BLaER1 (cell line): Measurements from ENCODE around the gene ZNF326.

ENCODE experiments used
- H3K27ac ChIP-seq: shearing (Covaris generic); formaldehyde crosslinking; 2 replicates; pipeline ENCODE4 v1.8.1; 2022
- H3K27me3 ChIP-seq: shearing (Covaris generic); formaldehyde crosslinking; 2 replicates; pipeline ENCODE4 v1.8.1; 2022
- H3K36me3 ChIP-seq: shearing (Covaris generic); formaldehyde crosslinking; 2 replicates; pipeline ENCODE4 v1.8.1; 2022
- H3K4me1 ChIP-seq: shearing (Covaris generic); formaldehyde crosslinking; 2 replicates; pipeline ENCODE4 v1.8.1; 2022
- H3K4me2 ChIP-seq: shearing (Covaris generic); formaldehyde crosslinking; 2 replicates; pipeline ENCODE4 v1.8.1; 2022
- H3K4me3 ChIP-seq: shearing (Covaris generic); formaldehyde crosslinking; 2 replicates; pipeline ENCODE4 v1.8.1; 2022
- H3K9ac ChIP-seq: shearing (Covaris generic); formaldehyde crosslinking; 2 replicates; pipeline ENCODE4 v1.8.1; 2022
- H3K9me3 ChIP-seq: shearing (Covaris generic); formaldehyde crosslinking; 2 replicates; pipeline ENCODE4 v1.8.1; 2022
- H4K20me1 ChIP-seq: shearing (Covaris generic); formaldehyde crosslinking; 2 replicates; pipeline ENCODE4 v1.8.1; 2022
- Cebpa-rat ChIP-seq: shearing (Covaris generic); IDR thresholded peaks from 2 replicates; pipeline ENCODE4 v1.8.1; 2022

ZNF326 gene

DNA sequence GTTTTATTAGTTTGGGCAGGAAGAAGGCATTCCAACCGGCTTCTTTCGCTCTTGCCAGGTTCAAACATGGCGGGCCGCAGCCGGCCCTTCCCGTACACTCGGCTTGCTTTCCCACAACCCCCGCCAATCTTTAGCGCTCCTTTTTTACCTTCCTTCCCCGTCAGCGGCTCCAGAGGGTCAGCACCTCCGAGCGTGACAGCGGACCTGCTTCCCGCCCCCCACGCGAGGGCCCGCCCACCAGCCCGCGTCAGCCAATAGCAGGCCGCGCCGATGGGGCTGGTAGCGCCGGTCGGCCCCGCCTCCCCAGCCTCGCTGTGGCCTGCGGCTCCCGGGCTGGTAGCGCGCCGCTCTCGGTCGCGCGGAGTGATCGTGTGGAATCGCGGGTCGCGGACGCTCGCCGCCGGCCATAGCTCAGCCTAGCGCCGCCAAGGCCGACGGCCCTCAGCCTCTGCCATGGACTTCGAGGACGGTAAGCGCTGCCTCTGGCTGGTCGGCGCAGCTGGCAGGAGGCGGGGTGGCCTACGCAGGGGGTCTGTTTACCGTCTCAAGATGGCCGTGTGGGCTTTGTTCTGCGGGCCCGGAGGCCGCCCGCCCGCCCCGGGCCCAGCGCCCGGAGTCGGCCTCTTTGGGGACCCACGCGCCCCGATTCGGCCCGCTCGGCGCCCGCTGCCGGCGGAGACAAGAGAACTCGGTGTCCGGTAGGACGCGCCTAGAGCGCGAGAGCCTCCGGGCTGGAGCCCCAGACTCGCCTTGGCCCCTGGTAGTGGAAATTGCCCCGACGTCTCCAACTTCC lies at the start of gene ZNF326:
Gene ZNF326, plus strand, starts transcription at position 306 of the 793 bp plus-strand sequence. Its CDS starts 148 bp downstream, at position 454.
- peak within 1 kb of the TSS; percentile 98 for H3K27ac ChIP-seq
- peaks cover 13% of the 10 kb centered on the region for H3K36me3 ChIP-seq
- H3K4me2 ChIP-seq, result peak within 1 kb of the TSS; percentile 93
- peaks cover 48% of the 10 kb centered on the region for H4K20me1 ChIP-seq
- H3K27me3 ChIP-seq, result no peaks in the 10 kb centered on the region
- no peak for TF ChIP-seq Cebpa-rat
- peaks cover 38% of the 10 kb centered on the region for H3K4me1 ChIP-seq
- no peaks in the 10 kb centered on the region for H3K9me3 ChIP-seq
- H3K4me3 ChIP-seq, result peak within 1 kb of the TSS; percentile 91
- H3K9ac ChIP-seq, result peak within 1 kb of the TSS; percentile 99

DNA sequence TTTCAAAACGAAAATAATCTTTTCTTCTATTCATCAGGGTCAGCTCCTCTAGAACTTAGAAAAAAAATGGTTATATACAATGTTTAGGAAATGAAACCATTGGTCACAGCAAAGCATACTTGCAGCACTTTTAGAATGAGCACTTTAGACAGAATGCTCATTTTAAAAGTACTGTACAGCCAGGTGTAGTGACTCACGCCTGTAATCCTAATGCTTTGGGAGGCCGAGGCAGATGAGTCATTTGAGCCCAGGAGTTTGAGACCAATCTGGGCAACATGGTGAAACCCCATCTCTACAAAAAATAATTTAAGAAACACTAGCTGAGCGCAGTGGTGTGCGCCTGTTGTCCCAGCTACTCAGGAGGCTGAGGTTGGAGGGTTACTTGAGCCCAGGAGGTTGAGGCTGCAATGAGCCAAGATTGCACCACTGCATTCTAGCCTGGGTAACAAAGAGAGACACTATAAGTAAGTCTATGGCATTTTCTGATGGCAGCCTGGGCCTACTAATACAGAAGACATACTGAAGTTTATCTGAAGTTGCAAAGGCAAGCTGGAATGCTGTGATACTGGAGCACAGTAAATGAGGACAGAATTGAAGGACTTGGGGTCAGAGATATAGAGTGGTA lies 48.9 kb upstream of the ZNF326 start:
- H3K27ac ChIP-seq, result no peak overlapping the region
- H3K36me3 ChIP-seq, result no peaks in the 10 kb centered on the region
- H3K4me1 ChIP-seq, result peaks cover 23% of the 10 kb centered on the region
- H3K4me3 ChIP-seq, result no peak overlapping the region
- no peaks in the 10 kb centered on the region; the same call in 1 of the 2 replicates for H3K9me3 ChIP-seq
- no peaks in the 10 kb centered on the region for H3K27me3 ChIP-seq
- H3K9ac ChIP-seq, result no peak overlapping the region
- no peaks in the 10 kb centered on the region for H4K20me1 ChIP-seq
- no peak for TF ChIP-seq Cebpa-rat
- no peak overlapping the region for H3K4me2 ChIP-seq

- Histone ChIP-seq H3K4me1 (peaks cover 22% of the 10 kb centered on the region), H3K27me3 (no peaks in the 10 kb centered on the region), H3K27ac (no peak overlapping the region), H3K4me3 (no peak overlapping the region), H4K20me1 (no peaks in the 10 kb centered on the region), H3K9me3 (no peaks in the 10 kb centered on the region; the same call in 1 of the 2 replicates), H3K4me2 (no peak overlapping the region), H3K9ac (no peak overlapping the region), H3K36me3 (no peaks in the 10 kb centered on the region)
- TF ChIP-seq Cebpa-rat, result no peak
Observed at GRCh38 chr1:89946532-89946931, 48.4 kb upstream of the ZNF326 start.

DNA sequence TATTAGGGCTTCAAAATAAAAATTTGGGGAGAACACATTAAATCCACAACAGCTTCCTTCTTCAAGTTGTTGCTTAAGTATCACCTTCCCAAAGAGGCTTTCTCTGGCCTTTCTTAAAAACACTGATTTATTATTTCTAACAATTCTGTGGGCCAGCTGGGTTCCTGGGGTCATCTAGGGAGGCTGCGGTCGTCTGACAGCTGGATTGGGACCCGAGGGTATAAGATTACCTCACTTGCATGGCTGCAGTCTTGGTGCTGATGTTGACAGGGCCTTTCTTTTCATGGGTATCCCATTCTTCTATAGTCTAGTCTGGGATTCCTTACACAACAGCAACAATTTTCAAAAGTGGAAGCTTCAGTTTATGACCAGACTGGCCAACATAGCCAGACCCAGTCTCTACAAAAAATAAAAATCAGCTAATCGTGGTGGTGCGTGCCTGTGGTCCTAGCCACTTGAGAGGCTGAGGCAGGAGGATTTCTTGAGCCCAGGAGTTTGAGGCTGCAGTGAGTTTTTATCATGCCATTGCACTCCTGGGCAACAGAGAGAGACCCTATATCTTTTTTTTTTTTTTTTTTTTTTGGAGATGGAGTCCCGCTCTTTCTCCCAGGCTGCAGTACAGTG lies 46.1 kb upstream of the ZNF326 start:
- Histone ChIP-seq H3K27me3 (no peaks in the 10 kb centered on the region), H3K4me2 (no peak overlapping the region), H3K27ac (no peak overlapping the region), H3K4me3 (no peak overlapping the region), H3K9me3 (no peaks in the 10 kb centered on the region; the same call in 1 of the 2 replicates), H4K20me1 (no peaks in the 10 kb centered on the region), H3K36me3 (no peaks in the 10 kb centered on the region), H3K9ac (no peak overlapping the region), H3K4me1 (peaks cover 39% of the 10 kb centered on the region)
- no peak for TF ChIP-seq Cebpa-rat

- peaks cover 11% of the 10 kb centered on the region for H3K9me3 ChIP-seq
- no peak overlapping the region for H3K4me3 ChIP-seq
- H3K4me1 ChIP-seq, result peaks cover 52% of the 10 kb centered on the region
- no peaks in the 10 kb centered on the region for H4K20me1 ChIP-seq
- peaks cover 7% of the 10 kb centered on the region; the same call in 1 of the 2 replicates for H3K36me3 ChIP-seq
- H3K27ac ChIP-seq, result no peak overlapping the region
- no peaks in the 10 kb centered on the region for H3K27me3 ChIP-seq
- H3K9ac ChIP-seq, result no peak overlapping the region
- H3K4me2 ChIP-seq, result peak overlapping the region; percentile 41
- no peak for TF ChIP-seq Cebpa-rat
Observed at GRCh38 chr1:89949991-89950624, 44.8 kb upstream of the ZNF326 start.

DNA sequence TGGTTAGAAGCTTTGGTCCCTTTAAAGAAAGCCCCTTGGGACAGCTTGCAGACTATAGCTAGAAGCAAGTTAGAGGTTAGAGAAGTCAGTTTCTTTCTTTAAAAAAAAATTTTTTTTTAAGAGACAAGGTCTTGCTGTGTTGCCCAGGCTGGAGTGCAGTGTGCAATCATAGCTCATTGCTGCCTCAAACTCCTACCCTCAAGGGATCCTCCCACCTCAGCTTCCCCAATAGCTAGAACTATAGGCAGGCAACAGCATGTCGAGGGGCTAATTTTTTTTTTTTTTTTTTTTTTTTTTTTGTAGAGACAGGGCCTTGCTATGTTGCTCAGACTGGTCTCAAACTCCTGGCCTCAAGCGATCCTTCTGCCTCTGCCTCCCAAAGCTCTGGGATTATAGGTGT lies 44.2 kb upstream of the ZNF326 start:
- no peak overlapping the region for H3K27ac ChIP-seq
- H3K27me3 ChIP-seq, result no peaks in the 10 kb centered on the region
- no peaks in the 10 kb centered on the region for H4K20me1 ChIP-seq
- H3K9me3 ChIP-seq, result peaks cover 17% of the 10 kb centered on the region
- peaks cover 58% of the 10 kb centered on the region for H3K4me1 ChIP-seq
- peaks cover 11% of the 10 kb centered on the region; the same call in 1 of the 2 replicates for H3K36me3 ChIP-seq
- no peak for TF ChIP-seq Cebpa-rat
- no peak overlapping the region for H3K4me3 ChIP-seq
- no peak overlapping the region for H3K9ac ChIP-seq
- peak overlapping the region; percentile 41 for H3K4me2 ChIP-seq

- H4K20me1 ChIP-seq, result no peaks in the 10 kb centered on the region
- no peak overlapping the region for H3K9ac ChIP-seq
- H3K27me3 ChIP-seq, result no peaks in the 10 kb centered on the region
- no peak overlapping the region for H3K4me3 ChIP-seq
- TF ChIP-seq Cebpa-rat, result no peak
- H3K36me3 ChIP-seq, result peaks cover 11% of the 10 kb centered on the region; the same call in 1 of the 2 replicates
- H3K4me2 ChIP-seq, result peak overlapping the region; percentile 71
- H3K9me3 ChIP-seq, result peaks cover 21% of the 10 kb centered on the region
- peaks cover 71% of the 10 kb centered on the region for H3K4me1 ChIP-seq
- H3K27ac ChIP-seq, result no peak overlapping the region
Observed at GRCh38 chr1:89951766-89952604, 42.9 kb upstream of the ZNF326 start.

GRCh38 chr1:89952605-89953130 lies 42.2 kb upstream of the ZNF326 start:
- no peaks in the 10 kb centered on the region for H4K20me1 ChIP-seq
- H3K4me2 ChIP-seq, result peak overlapping the region; percentile 71
- no peaks in the 10 kb centered on the region for H3K27me3 ChIP-seq
- peaks cover 11% of the 10 kb centered on the region; the same call in 1 of the 2 replicates for H3K36me3 ChIP-seq
- H3K4me3 ChIP-seq, result no peak overlapping the region
- H3K9ac ChIP-seq, result no peak overlapping the region
- peaks cover 78% of the 10 kb centered on the region for H3K4me1 ChIP-seq
- no peak for TF ChIP-seq Cebpa-rat
- H3K9me3 ChIP-seq, result peaks cover 21% of the 10 kb centered on the region
- peak overlapping the region; percentile 80 for H3K27ac ChIP-seq
